ENCODE data around the gene RAD18. TPM values are rescaled to one million over a fixed set of nuclear protein-coding genes. Genes with fewer than 3 reads are reported as not detected.

Gene RAD18
- total and polyA plus RNA-seq, 9 of the 15 experiments (the other 6 are each of a cell fraction or from before 2014, with no cell fraction given): 19.2 to 49.4 (median 34.4) TPM

GRCh38 chr3:8996216-8996615 is 32.9 kb upstream of the RAD18 start (continued):
- TF ChIP-seq EWSR1 (IDR thresholded peaks at IDR 0.05; ENCODE audit: borderline replicate concordance, low read depth, partially characterized antibody) (no peak), CBFA2T3 (IDR thresholded peaks at IDR 0.05) (no peak), HEY1 (CRISPR knock-in tag; IDR thresholded peaks at IDR 0.05; ENCODE audit: borderline replicate concordance) (no peak)
- TF ChIP-seq, protein P1, sequence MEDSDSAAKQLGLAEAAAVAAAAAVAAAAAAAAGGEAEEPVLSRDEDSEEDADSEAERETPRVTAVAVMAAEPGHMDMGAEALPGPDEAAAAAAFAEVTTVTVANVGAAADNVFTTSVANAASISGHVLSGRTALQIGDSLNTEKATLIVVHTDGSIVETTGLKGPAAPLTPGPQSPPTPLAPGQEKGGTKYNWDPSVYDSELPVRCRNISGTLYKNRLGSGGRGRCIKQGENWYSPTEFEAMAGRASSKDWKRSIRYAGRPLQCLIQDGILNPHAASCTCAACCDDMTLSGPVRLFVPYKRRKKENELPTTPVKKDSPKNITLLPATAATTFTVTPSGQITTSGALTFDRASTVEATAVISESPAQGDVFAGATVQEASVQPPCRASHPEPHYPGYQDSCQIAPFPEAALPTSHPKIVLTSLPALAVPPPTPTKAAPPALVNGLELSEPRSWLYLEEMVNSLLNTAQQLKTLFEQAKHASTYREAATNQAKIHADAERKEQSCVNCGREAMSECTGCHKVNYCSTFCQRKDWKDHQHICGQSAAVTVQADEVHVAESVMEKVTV (CRISPR knock-in tag; IDR thresholded peaks at IDR 0.05): no peak

DNA sequence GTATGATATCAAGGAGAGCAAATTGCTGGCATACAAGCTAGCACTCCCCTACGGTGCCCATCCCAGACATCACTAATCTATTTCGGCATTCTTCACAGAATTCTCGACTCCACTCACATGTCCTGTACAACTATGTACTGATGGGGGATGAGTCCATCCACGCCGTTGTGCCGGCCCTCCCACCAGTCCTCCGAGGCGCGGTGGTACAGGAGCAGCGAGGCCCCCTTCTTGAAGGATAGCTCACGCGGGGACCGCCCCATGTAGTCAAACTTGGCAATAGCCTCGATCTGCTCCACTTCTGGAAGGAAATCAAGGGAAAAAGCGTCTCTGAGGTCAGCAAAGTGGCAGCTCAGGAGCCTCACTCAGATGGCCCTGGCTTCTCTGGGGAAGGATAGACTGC is 31.0 kb upstream of the RAD18 start:
- Histone ChIP-seq H3K4me3 (no peak overlapping the region), H3K9ac (ENCODE audit: insufficient read depth in 1 of 2, low read depth in 2 of 2, low read length in 2 of 2) (no peak overlapping the region), H3K4me1 (replicated peaks in 1 of 2; ENCODE audit: control insufficient read depth in 2 of 2, insufficient read depth in 2 of 2, low read length in 2 of 2) (no peaks in the 10 kb centered on the region), H4K20me1 (replicated peaks; ENCODE audit: control insufficient read depth, insufficient read depth, low read length) (peaks cover 10% of the 10 kb centered on the region), H3K4me2 (ENCODE audit: insufficient read depth, low read length) (no peak overlapping the region), H3K27ac (ENCODE audit: extremely low read depth, low read depth, low read length) (no peak overlapping the region), H3K9me1 (ENCODE audit: control insufficient read depth, insufficient read depth, low read length) (no peaks in the 10 kb centered on the region), H3K27me3 (ENCODE audit: control insufficient read depth in 2 of 2, insufficient read depth in 2 of 2, low read length in 2 of 2) (peaks cover 61 to 71% of the 10 kb centered on the region in 2 experiments), H3K9me3 (replicated peaks; ENCODE audit: control insufficient read depth, insufficient read depth, low read depth, low read length) (peaks cover 6% of the 10 kb centered on the region), H3K36me3 (ENCODE audit: control insufficient read depth, insufficient read depth, low read length) (no peaks in the 10 kb centered on the region), H3K79me2 (ENCODE audit: control insufficient read depth, insufficient read depth, low read length) (no peaks in the 10 kb centered on the region), H2AFZ (ENCODE audit: low read depth, low read length) (no peak overlapping the region)
- TF ChIP-seq GTF2A2 (tag; IDR thresholded peaks at IDR 0.05): no peak
- peak; percentile 79 for TF ChIP-seq ZBTB17 (CRISPR knock-in tag; IDR thresholded peaks at IDR 0.05)
- BruUV-seq (replicated peaks): no TSS peak
- FAIRE-seq: no peak
- POLR2A ChIA-PET: interaction anchor here (0.5 to 0.6 kb wide), 2 partner anchors 45 to 193 kb away, joined by 3 read pairs; no protein-coding TSS in a partner anchor
- ATAC-seq: no peak
- no peak for DNase-seq (ENCODE audit: extremely low read depth in 1 of 4, low spot score in 3 of 4)
- WGBS (ENCODE audit: insufficient coverage, low coverage, missing lambda C conversion rate): 1% methylated on average over 15 of the region's 15 CpGs
- in situ Hi-C loops (cut with MboI) (no loop called here), intact Hi-C loops (cut with micrococcal nuclease) (no loop called here)
- CTCF ChIA-PET (ENCODE audit: low intra/inter-chr PET ratio): no interaction called here
